ENCODE measurements around the gene STX16. TPM values are rescaled to one million over a fixed set of nuclear protein-coding genes. Genes with fewer than 3 reads are reported as not detected.
"Not testable (repeated sequence)": the region's sequence is repeated elsewhere in the genome, so short reads cannot be mapped to it uniquely, and the experiment has no call there.

The STX16 gene
- total RNA-seq, 2 donors from 2014 or later, result 91.6 to 114 TPM

DNA sequence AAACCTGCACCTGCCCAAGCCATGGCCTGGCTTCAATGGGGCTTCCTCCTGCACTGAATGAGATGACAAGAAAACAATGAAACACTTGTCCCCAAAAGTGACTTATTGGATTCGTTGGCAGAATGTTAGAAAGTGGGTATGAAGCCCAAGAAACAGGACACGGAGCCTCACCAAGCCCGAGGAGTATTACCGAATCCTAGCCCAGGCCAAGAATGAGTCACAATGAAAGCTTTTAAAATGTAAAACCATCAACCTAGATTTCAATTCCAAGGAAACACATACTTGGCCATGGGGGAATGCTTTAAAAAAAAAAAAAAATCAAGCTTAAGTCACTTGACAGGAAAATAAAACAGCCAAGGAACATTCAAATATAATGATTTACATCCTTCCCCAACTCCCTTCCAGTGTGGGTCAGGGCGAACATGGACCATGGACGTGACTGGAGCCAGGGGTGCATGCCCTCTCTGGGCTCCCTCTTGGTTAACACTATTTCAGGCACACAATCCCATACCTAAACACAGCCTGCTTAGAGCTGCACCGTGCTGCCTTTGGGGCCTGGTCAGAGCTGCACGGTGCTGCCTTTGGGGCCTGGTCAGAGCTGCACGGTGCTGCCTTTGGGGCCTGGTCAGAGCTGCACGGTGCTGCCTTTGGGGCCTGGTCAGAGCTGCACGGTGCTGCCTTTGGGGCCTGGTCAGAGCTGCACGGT is 3.1 kb upstream of the STX16 start:
- Mint-ChIP-seq H3K27ac (no peak overlapping the region), H3K27me3 (ENCODE audit: insufficient read depth) (peaks cover 19% of the 10 kb centered on the region), H3K9me3 (no peaks in the 10 kb centered on the region), H3K4me3 (no peak overlapping the region), H3K4me1 (peaks cover 33% of the 10 kb centered on the region), H3K36me3 (ENCODE audit: low read depth) (no peaks in the 10 kb centered on the region)
- Histone ChIP-seq H3K27ac (ENCODE audit: low read depth, low read length) (no peak overlapping the region), H3K9ac (ENCODE audit: extremely low read depth, low read length, poor library complexity, severe bottlenecking) (no peak overlapping the region), H3K4me1 (ENCODE audit: control insufficient read depth, insufficient read depth, low read length) (no peaks in the 10 kb centered on the region), H3K4me3 (ENCODE audit: low read length) (no peak overlapping the region), H3K9me3 (ENCODE audit: control insufficient read depth, low read length) (no peaks in the 10 kb centered on the region), H3K36me3 (ENCODE audit: control insufficient read depth, insufficient read depth, low read length) (no peaks in the 10 kb centered on the region), H3K27me3 (ENCODE audit: control insufficient read depth, insufficient read depth, low read length, poor library complexity, severe bottlenecking) (no peaks in the 10 kb centered on the region)
- TF ChIP-seq, protein P1, sequence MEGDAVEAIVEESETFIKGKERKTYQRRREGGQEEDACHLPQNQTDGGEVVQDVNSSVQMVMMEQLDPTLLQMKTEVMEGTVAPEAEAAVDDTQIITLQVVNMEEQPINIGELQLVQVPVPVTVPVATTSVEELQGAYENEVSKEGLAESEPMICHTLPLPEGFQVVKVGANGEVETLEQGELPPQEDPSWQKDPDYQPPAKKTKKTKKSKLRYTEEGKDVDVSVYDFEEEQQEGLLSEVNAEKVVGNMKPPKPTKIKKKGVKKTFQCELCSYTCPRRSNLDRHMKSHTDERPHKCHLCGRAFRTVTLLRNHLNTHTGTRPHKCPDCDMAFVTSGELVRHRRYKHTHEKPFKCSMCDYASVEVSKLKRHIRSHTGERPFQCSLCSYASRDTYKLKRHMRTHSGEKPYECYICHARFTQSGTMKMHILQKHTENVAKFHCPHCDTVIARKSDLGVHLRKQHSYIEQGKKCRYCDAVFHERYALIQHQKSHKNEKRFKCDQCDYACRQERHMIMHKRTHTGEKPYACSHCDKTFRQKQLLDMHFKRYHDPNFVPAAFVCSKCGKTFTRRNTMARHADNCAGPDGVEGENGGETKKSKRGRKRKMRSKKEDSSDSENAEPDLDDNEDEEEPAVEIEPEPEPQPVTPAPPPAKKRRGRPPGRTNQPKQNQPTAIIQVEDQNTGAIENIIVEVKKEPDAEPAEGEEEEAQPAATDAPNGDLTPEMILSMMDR (conservative IDR thresholded peaks at IDR 0.05), result no peak
- 60 to 79% methylated on average over 2 to 8 of the region's 12 CpGs for WGBS, 2 experiments (ENCODE audit: insufficient coverage in 1 of 2, insufficient read length in 1 of 2)
- peak; percentile 36 for DNase-seq

- WGBS, 2 experiments (ENCODE audit: insufficient coverage in 1 of 2, insufficient read length in 1 of 2), result 84 to 86% methylated on average over 5 to 6 of the region's 6 CpGs
- H3K4me3 ChIP-seq (ENCODE audit: low read length), result not testable (repeated sequence)
Measured at GRCh38 chr20:58648502-58648825, 2.6 kb upstream of the STX16 start.

DNA sequence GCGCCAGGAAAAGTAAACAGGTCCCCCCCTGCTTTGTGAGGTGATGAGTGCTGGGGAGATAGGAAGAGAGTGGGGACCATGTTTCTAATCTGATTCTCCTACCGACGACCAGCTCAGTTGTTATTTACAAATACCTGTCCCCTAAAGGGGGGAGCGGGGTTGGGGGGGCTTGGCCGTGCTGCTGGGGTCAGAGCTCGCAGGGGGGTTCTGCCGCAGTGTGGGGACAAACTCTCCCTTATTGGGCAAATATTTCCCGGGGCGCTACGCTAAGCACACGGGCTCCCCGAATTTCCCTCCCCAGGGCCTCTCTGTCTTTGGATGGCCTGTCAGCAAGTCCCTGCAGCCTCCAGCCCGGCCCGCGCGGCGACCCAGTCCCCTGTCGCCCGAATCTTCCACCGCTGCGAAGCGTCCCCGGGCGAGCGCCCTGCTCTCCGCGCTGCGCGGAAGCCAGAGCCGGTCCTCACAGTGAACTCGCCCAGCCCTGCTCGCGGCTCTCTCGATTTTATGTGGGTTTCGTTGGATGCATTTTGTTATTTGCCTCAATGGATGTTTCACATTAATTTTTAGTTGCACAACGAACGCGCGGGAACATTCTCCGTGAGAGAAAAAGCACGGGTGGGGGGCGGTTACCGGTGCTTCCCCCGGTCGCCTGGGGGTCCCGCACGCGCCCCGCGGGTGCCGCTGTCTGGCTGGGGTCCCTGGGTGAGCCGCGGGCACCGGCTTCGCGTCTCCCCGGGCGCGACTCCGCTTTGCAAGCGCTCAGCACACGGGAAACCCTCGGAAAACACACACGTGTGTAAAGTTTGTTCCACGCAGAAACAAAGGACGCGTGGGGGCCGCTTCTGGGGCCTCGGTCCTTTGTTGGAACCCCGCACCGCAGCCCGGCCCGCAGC is 1.5 kb upstream of the STX16 start:
- Mint-ChIP-seq H3K27ac (no peak overlapping the region), H3K4me3 (peak overlapping the region; percentile 98), H3K27me3 (ENCODE audit: insufficient read depth) (peaks cover 15% of the 10 kb centered on the region), H3K9me3 (no peaks in the 10 kb centered on the region), H3K36me3 (ENCODE audit: low read depth) (no peaks in the 10 kb centered on the region), H3K4me1 (peaks cover 39% of the 10 kb centered on the region)
- H3K27ac ChIP-seq (ENCODE audit: low read depth, low read length), result no peak overlapping the region
- H3K27me3 ChIP-seq (ENCODE audit: control insufficient read depth, insufficient read depth, low read length, poor library complexity, severe bottlenecking), result no peaks in the 10 kb centered on the region
- no peak overlapping the region for H3K4me3 ChIP-seq (ENCODE audit: low read length)
- H3K9me3 ChIP-seq (ENCODE audit: control insufficient read depth, low read length), result no peaks in the 10 kb centered on the region
- peak; percentile 77 for DNase-seq
- peaks cover 3% of the 10 kb centered on the region for H3K4me1 ChIP-seq (ENCODE audit: control insufficient read depth, insufficient read depth, low read length)
- TF ChIP-seq, protein P1 (conservative IDR thresholded peaks at IDR 0.05), result no peak
- 45 to 81% methylated on average over 53 to 71 of the region's 73 CpGs for WGBS, 2 experiments (ENCODE audit: insufficient coverage in 1 of 2, insufficient read length in 1 of 2)
- H3K36me3 ChIP-seq (ENCODE audit: control insufficient read depth, insufficient read depth, low read length), result no peaks in the 10 kb centered on the region
- H3K9ac ChIP-seq (ENCODE audit: extremely low read depth, low read length, poor library complexity, severe bottlenecking), result no peak overlapping the region

More at GRCh38 chr20:58648502-58648825, 2.6 kb upstream of the STX16 start:
- peak; percentile 20 for DNase-seq
- not testable (repeated sequence) for H3K27ac Mint-ChIP-seq; H3K4me3 Mint-ChIP-seq; H3K36me3 Mint-ChIP-seq (ENCODE audit: low read depth); H3K9me3 Mint-ChIP-seq; H3K36me3 ChIP-seq (ENCODE audit: control insufficient read depth, insufficient read depth, low read length); H3K9me3 ChIP-seq (ENCODE audit: control insufficient read depth, low read length); H3K9ac ChIP-seq (ENCODE audit: extremely low read depth, low read length, poor library complexity, severe bottlenecking); H3K27ac ChIP-seq (ENCODE audit: low read depth, low read length); H3K4me1 ChIP-seq (ENCODE audit: control insufficient read depth, insufficient read depth, low read length); H3K27me3 ChIP-seq (ENCODE audit: control insufficient read depth, insufficient read depth, low read length, poor library complexity, severe bottlenecking)
- peaks cover 38% of the 10 kb centered on the region for H3K4me1 Mint-ChIP-seq
- H3K27me3 Mint-ChIP-seq (ENCODE audit: insufficient read depth), result peaks cover 16% of the 10 kb centered on the region
